K562 (cell line): Measurements from ENCODE around the gene UBE2E1. TPM values are rescaled to one million over a fixed set of nuclear protein-coding genes. Genes with fewer than 3 reads are reported as not detected.

Experiments used
- ATAC-seq: fragments of 200-7000 bp; cut with Tn5 transposase; 3 replicates; pipeline ENCODE4 v1.9.1; 2020; ENCODE audit warnings: moderate library complexity
- BruUV-seq: library from RNA; stranded (reverse); fragments of 400-500 nt; replicated peaks from 2 replicates; lab custom pipeline; 2021; lab: Mats Ljungman, UMichigan
- CTCF ChIA-PET: fragments of 300-600 bp; formaldehyde crosslinking; extraction: SDS; loops from one replicate; lab custom pipeline; 2021; ENCODE audit warnings: low intra/inter-chr PET ratio; lab: Yijun Ruan, JAX
- POLR2A ChIA-PET: fragments of 300-600, 350-650 bp; sonication (Branson Sonifier 250); formaldehyde crosslinking; extraction: SDS; loops from one replicate; lab custom pipeline; 2021; ENCODE audit warnings: antibody characterized with exemption, inconsistent platforms; lab: Yijun Ruan, JAX
- DNase-seq, 4 experiments: peaks; one replicate each; pipeline versions ENCODE4 v3.0.0 to v3.0.0-alpha.2; 2011 to 2018; ENCODE audit warnings: low spot score in 3 of 4, mixed read lengths in 3 of 4; ENCODE audit errors: extremely low read depth in 1 of 4
- FAIRE-seq: peaks from 2 replicates; lab custom pipeline; 2011; peaks lifted over from hg19 to GRCh38; lab: Jason Lieb, UNC
- H2AFZ ChIP-seq: 2 replicates; pipeline ENCODE4 v1.6.0; 2011; ENCODE audit warnings: low read depth, low read length, control low read depth, inconsistent platforms
- H3K27ac ChIP-seq: fragments of 200-600 bp; 3 replicates; pipeline ENCODE4 v1.8.0; 2011; ENCODE audit warnings: low read depth, mild to moderate bottlenecking, control low read depth, inconsistent platforms, low read length, moderate library complexity, mixed read lengths; ENCODE audit errors: extremely low read depth
- H3K27me3 ChIP-seq, 2 experiments: fragments of 300-600 bp in 1 of 2; 2 replicates in 1 of 2; 3 replicates in 1 of 2; pipeline versions ENCODE4 v1.6.0 to v1.8.0; 2011; ENCODE audit warnings: inconsistent platforms in 2 of 2, low read length in 2 of 2, mild to moderate bottlenecking in 1 of 2, mixed read lengths in 1 of 2, moderate library complexity in 1 of 2; ENCODE audit not compliant: control insufficient read depth in 2 of 2, insufficient read depth in 2 of 2
- H3K36me3 ChIP-seq: fragments of 300-600 bp; 3 replicates; pipeline ENCODE4 v1.8.0; 2011; ENCODE audit warnings: mild to moderate bottlenecking, low read length, inconsistent platforms; ENCODE audit not compliant: control insufficient read depth, insufficient read depth
- H3K4me1 ChIP-seq, 2 experiments: fragments of 200-600 bp in 1 of 2; replicated peaks in 1 of 2; 2 replicates in 1 of 2; 3 replicates in 1 of 2; pipeline versions ENCODE4 v1.5.1 to v1.8.0; 2011; ENCODE audit warnings: inconsistent platforms in 2 of 2, low read length in 2 of 2, mild to moderate bottlenecking in 1 of 2, mixed read lengths in 1 of 2, moderate library complexity in 1 of 2; ENCODE audit not compliant: control insufficient read depth in 2 of 2, insufficient read depth in 2 of 2
- H3K4me2 ChIP-seq: 2 replicates; pipeline ENCODE4 v1.6.1; 2011; ENCODE audit warnings: low read length, control low read depth, inconsistent platforms, mixed read lengths; ENCODE audit not compliant: insufficient read depth
- H3K4me3 ChIP-seq: fragments of 200-600 bp; sonication (generic), shearing (Covaris generic); 2 replicates; pipeline ENCODE4 v1.5.1; 2016; ENCODE audit warnings: control low read depth, inconsistent platforms
- H3K79me2 ChIP-seq: fragments of 200-600 bp; 3 replicates; pipeline ENCODE4 v1.8.0; 2011; ENCODE audit warnings: low read length, inconsistent platforms; ENCODE audit not compliant: control insufficient read depth, insufficient read depth
- H3K9ac ChIP-seq, 2 experiments: 2 replicates each; pipeline versions ENCODE4 v1.6.0 to v1.6.1; 2011; ENCODE audit warnings: low read depth in 2 of 2, low read length in 2 of 2, control low read depth in 1 of 2, inconsistent platforms in 1 of 2, mild to moderate bottlenecking in 1 of 2, mixed read lengths in 1 of 2; ENCODE audit not compliant: insufficient read depth in 1 of 2
- H3K9me1 ChIP-seq: one replicate; pipeline ENCODE4 v1.6.0; 2011; ENCODE audit warnings: inconsistent platforms, mild to moderate bottlenecking, low read length, moderate library complexity; ENCODE audit not compliant: control insufficient read depth, insufficient read depth
- H3K9me3 ChIP-seq: replicated peaks from 2 replicates; pipeline ENCODE4 v1.5.1; 2011; ENCODE audit warnings: low read depth, low read length, inconsistent platforms; ENCODE audit not compliant: control insufficient read depth, insufficient read depth
- H4K20me1 ChIP-seq: replicated peaks from 2 replicates; pipeline ENCODE4 v1.6.1; 2011; ENCODE audit warnings: low read length, inconsistent platforms, mixed read lengths; ENCODE audit not compliant: control insufficient read depth, insufficient read depth
- BCOR ChIP-seq: fragments of 450-650 bp; IDR thresholded peaks from 2 replicates; pipeline ENCODE4 v1.6.1; 2016
- CC2D1A ChIP-seq: fragments of 450-650 bp; IDR thresholded peaks from 2 replicates; pipeline ENCODE4 v1.6.1; 2017; ENCODE audit warnings: mild to moderate bottlenecking
- CXXC5 ChIP-seq: fragments of 250-450 bp; sonication (Bioruptor Pico); IDR thresholded peaks from 2 replicates; pipeline ENCODE4 v1.8.0; 2022; ENCODE audit warnings: inconsistent platforms, mild to moderate bottlenecking, moderate library complexity
- ELF1 ChIP-seq: fragments of 200-800 bp; sonication (Bioruptor generic); IDR thresholded peaks from 2 replicates; pipeline ENCODE4 v1.6.1; 2016; ENCODE audit warnings: missing genetic modification characterization, missing compliant biosample characterization
- ERF ChIP-seq: fragments of 450-650 bp; formaldehyde crosslinking; IDR thresholded peaks from 2 replicates; pipeline ENCODE4 v1.4.0; 2020; ENCODE audit warnings: mild to moderate bottlenecking, mixed read lengths
- GATA2 ChIP-seq: sonication (generic); formaldehyde crosslinking; IDR thresholded peaks from 2 replicates; pipeline ENCODE4 v1.4.0; 2020; ENCODE audit warnings: mild to moderate bottlenecking, missing genetic modification reagents
- HDAC1 ChIP-seq, 2 experiments: fragments of 450-650 bp; IDR thresholded peaks; 2 replicates each; pipeline ENCODE4 v1.6.1; 2016 to 2017; ENCODE audit warnings: inconsistent platforms in 1 of 2, mild to moderate bottlenecking in 1 of 2, moderate library complexity in 1 of 2
- JUND ChIP-seq, 2 experiments: IDR thresholded peaks; 2 replicates in 1 of 2; 3 replicates in 1 of 2; pipeline ENCODE4 v1.6.1; 2011; ENCODE audit warnings: borderline replicate concordance in 2 of 2, low read depth in 2 of 2, low read length in 2 of 2, improper control_type of control experiment in 1 of 2, missing biosample characterization in 1 of 2, missing genetic modification characterization in 1 of 2, missing genetic modification reagents in 1 of 2
- KLF16 ChIP-seq: IDR thresholded peaks from 2 replicates; pipeline ENCODE4 v1.6.1; 2016; ENCODE audit warnings: antibody characterized with exemption
- LEF1 ChIP-seq: fragments of 450-650 bp; IDR thresholded peaks from 2 replicates; pipeline ENCODE4 v1.6.1; 2016; ENCODE audit warnings: mild to moderate bottlenecking
- MYC ChIP-seq, 2 experiments: fragments of 250-450 bp in 1 of 2; sonication (Bioruptor Pico) in 1 of 2; IDR thresholded peaks; 2 replicates each; pipeline versions ENCODE4 v1.5.1 to v1.6.1; 2012 to 2021; ENCODE audit warnings: low read depth in 2 of 2, borderline replicate concordance in 1 of 2, improper control_type of control experiment in 1 of 2, low read length in 1 of 2, mild to moderate bottlenecking in 1 of 2, moderate library complexity in 1 of 2
- MYNN ChIP-seq, 2 experiments: sonication (generic); formaldehyde crosslinking in 1 of 2; IDR thresholded peaks; 2 replicates each; pipeline versions ENCODE4 v1.5.0 to v1.6.1; 2016 to 2020; ENCODE audit warnings: antibody characterized with exemption in 1 of 2, missing genetic modification reagents in 1 of 2
- NFIC ChIP-seq: fragments of 450-650 bp; IDR thresholded peaks from 2 replicates; pipeline ENCODE4 v1.6.1; 2017; ENCODE audit warnings: mild to moderate bottlenecking, inconsistent platforms
- PHB2 ChIP-seq: fragments of 450-650 bp; IDR thresholded peaks from 2 replicates; pipeline ENCODE4 v1.6.1; 2017; ENCODE audit warnings: low read depth
- RBM17 ChIP-seq: fragments of 200-400 bp; formaldehyde crosslinking; IDR thresholded peaks from 2 replicates; pipeline ENCODE4 v1.6.1; 2017; ENCODE audit warnings: low read depth, mild to moderate bottlenecking, low read length, borderline replicate concordance
- SMARCA4 ChIP-seq: fragments of 450-650 bp; IDR thresholded peaks from 2 replicates; pipeline ENCODE4 v1.6.1; 2016
- SMARCB1 ChIP-seq: IDR thresholded peaks from 2 replicates; pipeline ENCODE4 v1.6.1; 2011; ENCODE audit warnings: improper control_type of control experiment, low read depth; ENCODE audit not compliant: insufficient read length
- SP1 ChIP-seq: sonication (generic); formaldehyde crosslinking; IDR thresholded peaks from 2 replicates; pipeline ENCODE4 v1.8.1; 2022; ENCODE audit warnings: mild to moderate bottlenecking, missing genetic modification reagents
- SPI1 ChIP-seq: IDR thresholded peaks from 2 replicates; pipeline ENCODE4 v1.6.1; 2011; ENCODE audit warnings: low read depth, low read length, control low read depth, borderline replicate concordance
- SRSF3 ChIP-seq: fragments of 200-400 bp; formaldehyde crosslinking; IDR thresholded peaks from 2 replicates; pipeline ENCODE4 v1.6.1; 2016; ENCODE audit warnings: mild to moderate bottlenecking, low read length, moderate library complexity; ENCODE audit not compliant: insufficient read depth
- TAF9B ChIP-seq: fragments of 450-650 bp; IDR thresholded peaks from 2 replicates; pipeline ENCODE4 v1.6.1; 2018; ENCODE audit warnings: mild to moderate bottlenecking; ENCODE audit not compliant: partially characterized antibody
- TBP ChIP-seq: optimal IDR thresholded peaks from 2 replicates; pipeline ENCODE3; 2011; ENCODE audit warnings: low read depth, low read length, improper control_type of control experiment
- THRAP3 ChIP-seq: fragments of 450-650 bp; IDR thresholded peaks from 2 replicates; pipeline ENCODE4 v1.6.1; 2016; ENCODE audit warnings: mild to moderate bottlenecking, inconsistent platforms, borderline replicate concordance
- ZNF311 ChIP-seq: fragments of 250-450 bp; sonication (Bioruptor Pico); IDR thresholded peaks from 2 replicates; pipeline ENCODE4 v1.4.0; 2020; ENCODE audit warnings: mild to moderate bottlenecking, moderate library complexity
- WGBS: fragments of 100-300 bp; shearing (Covaris generic); methylation state at CpG from one replicate; pipeline ENCODE4 v1.1.6; 2016; ENCODE audit warnings: low coverage, mixed read lengths; ENCODE audit not compliant: insufficient coverage; ENCODE audit errors: missing lambda C conversion rate; 5-methylcytosine and 5-hydroxymethylcytosine counted together
- in situ Hi-C: fragments of 300-500 bp; cut with MboI; formaldehyde crosslinking; loops from 4 replicates; pipeline ENCODE4 v1.15.0; 2018; ENCODE audit warnings: inconsistent platforms, mixed read lengths
- intact Hi-C: fragments of 100-400 bp; cut with micrococcal nuclease; formaldehyde crosslinking; loops from 2 replicates; pipeline ENCODE4 v1.14.2; 2022
- polyA plus RNA-seq, 8 experiments: library from polyadenylated mRNA; depleted of rRNA in 4 of 8; stranded (reverse) in 5 of 8; unstranded in 3 of 8; fragments of >200 nt; fragmentation: Nextera tagmentation in 2 of 8; fragmentation: Illumina TruSeq in 1 of 8; extraction: Ambion mirVana in 2 of 8; extraction: Trizol in 1 of 8; gene quantifications; 2 replicates each; pipeline versions ENCODE4 v1.2.1 to v1.2.3, GENCODE V29; 2011 to 2014; ENCODE audit warnings: inconsistent platforms in 1 of 8, missing spikeins in 1 of 8
- total RNA-seq, 7 experiments: library from RNA; depleted of rRNA in 6 of 7; stranded (reverse); fragments of >200 nt in 6 of 7; fragmentation: Illumina TruSeq in 2 of 7; extraction: Trizol in 2 of 7; gene quantifications; 2 replicates each; pipeline versions ENCODE4 v1.2.1 to v1.2.3, GENCODE V29; 2011 to 2021; ENCODE audit warnings: low replicate concordance in 1 of 7
- TF ChIP-seq, protein P1 (sequence below): sonication (generic); formaldehyde crosslinking; IDR thresholded peaks from 2 replicates; pipeline ENCODE4 v1.8.0; 2022; ENCODE audit warnings: missing genetic modification reagents, mild to moderate bottlenecking, moderate library complexity, borderline replicate concordance

The UBE2E1 gene
- total and polyA plus RNA-seq, 9 of the 15 experiments (the other 6 are each of a cell fraction or from before 2014, with no cell fraction given), result 54.4 to 294 (median 165) TPM

- Histone ChIP-seq H3K27me3 (no peaks in the 10 kb centered on the region), H3K27ac (peak overlapping the region; percentile 79; the same call in 2 of the 3 replicates), H3K9me3 (no peaks in the 10 kb centered on the region), H3K4me1 (peaks cover 25 to 27% of the 10 kb centered on the region in 2 experiments; a peak in 4 of 5 replicates), H3K4me3 (no peak overlapping the region; the same call in 1 of the 2 replicates), H3K9ac (peak overlapping the region; percentile 57 to 72; a peak in 2 of 4 replicates), H3K36me3 (peaks cover 47% of the 10 kb centered on the region), H4K20me1 (no peaks in the 10 kb centered on the region), H3K79me2 (peaks cover 71% of the 10 kb centered on the region), H2AFZ (no peak overlapping the region), H3K4me2 (peak overlapping the region; percentile 78), H3K9me1 (no peaks in the 10 kb centered on the region)
- in situ Hi-C loops (no loop called here), intact Hi-C loops (loop anchor here (2.0 to 10.0 kb wide), 4 partner anchors 59 to 604 kb away; partner anchors contain the start of genes NKIRAS1, NR1D2, RPL15 and UBE2E2)
- BruUV-seq, result no TSS peak
- FAIRE-seq, result peak; percentile 89
- CTCF ChIA-PET, result no interaction called here
- POLR2A ChIA-PET, result interaction anchor here (0.6 to 3.6 kb wide), 9 partner anchors 9 to 165 kb away, joined by 3 to 11 read pairs (median 4); partner anchors contain the start of genes NKIRAS1 and RPL15
- WGBS, result 4% methylated on average over 5 of the region's 5 CpGs
- peak; percentile 68 for ATAC-seq
- peak; percentile 30 to 86 (median 57) for DNase-seq
- TF ChIP-seq HDAC1 (IDR thresholded peaks at IDR 0.05) (peak in 1 of 2 experiments; percentile 84; a peak in 3 of 4 replicates), ELF1 (no peak), PHB2 (peak; percentile 73), THRAP3 (no peak), LEF1 (peak; percentile 38; the same call in 1 of the 2 replicates), SMARCA4 (peak; percentile 84), MYNN (IDR thresholded peaks at IDR 0.05) (peak; percentile 100), MYNN (CRISPR knock-in tag; IDR thresholded peaks at IDR 0.05) (peak; percentile 91), TAF9B (peak; percentile 23), ZNF311 (CRISPR knock-in tag) (no peak), MYC (IDR thresholded peaks at IDR 0.05; ENCODE audit: low read depth, low read length) (no peak), MYC (CRISPR knock-in tag; IDR thresholded peaks at IDR 0.05; ENCODE audit: borderline replicate concordance, low read depth) (no peak), SPI1 (0 out of 2 replicates have a peak, but pooled peaks have one; percentile 33), TBP (no peak), GATA2 (peak; percentile 78), ERF (CRISPR knock-in tag) (no peak), SP1 (CRISPR knock-in tag) (no peak), KLF16 (peak; percentile 86), BCOR (no peak), RBM17 (no peak), CC2D1A (peak; percentile 74; the same call in 1 of the 2 replicates), JUND (IDR thresholded peaks at IDR 0.05; ENCODE audit: borderline replicate concordance, low read depth, low read length) (peak; percentile 6; the same call in 1 of the 2 replicates), JUND (tag; IDR thresholded peaks at IDR 0.05; ENCODE audit: borderline replicate concordance, low read depth, low read length) (no peak; the same call in 2 of the 3 replicates), SMARCB1 (peak; percentile 30), CXXC5 (CRISPR knock-in tag) (peak; percentile 48; the same call in 1 of the 2 replicates), SRSF3 (no peak), NFIC (peak; percentile 78)
- TF ChIP-seq, protein P1, sequence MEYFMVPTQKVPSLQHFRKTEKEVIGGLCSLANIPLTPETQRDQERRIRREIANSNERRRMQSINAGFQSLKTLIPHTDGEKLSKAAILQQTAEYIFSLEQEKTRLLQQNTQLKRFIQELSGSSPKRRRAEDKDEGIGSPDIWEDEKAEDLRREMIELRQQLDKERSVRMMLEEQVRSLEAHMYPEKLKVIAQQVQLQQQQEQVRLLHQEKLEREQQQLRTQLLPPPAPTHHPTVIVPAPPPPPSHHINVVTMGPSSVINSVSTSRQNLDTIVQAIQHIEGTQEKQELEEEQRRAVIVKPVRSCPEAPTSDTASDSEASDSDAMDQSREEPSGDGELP, result no peak
These were observed 2.8 kb downstream of the UBE2E1 start for GRCh38 chr3:23808525-23808924.
